Upper lobe of left lung (tissue), 4 donors: ENCODE measurements around the gene COG5.

Source experiments
- CTCF ChIP-seq, 6 experiments: fragments of 450-650 bp in 4 of 6; fragments of 200-600 bp in 2 of 6; sonication (generic) in 2 of 6; IDR thresholded peaks; one replicate each; pipeline ENCODE4 v1.5.1; 2016 to 2019; ENCODE audit warnings: antibody characterized with exemption in 6 of 6
- POLR2A ChIP-seq, 4 donors: fragments of 450-650 bp; IDR thresholded peaks; one replicate each; pipeline ENCODE4 v1.5.1; 2016 to 2017; ENCODE audit warnings: antibody characterized with exemption in 4 of 4, mild to moderate bottlenecking in 2 of 4
- POLR2AphosphoS5 ChIP-seq, 2 donors: sonication (generic); formaldehyde crosslinking; IDR thresholded peaks; one replicate each; pipeline ENCODE4 v1.5.1; 2017; ENCODE audit warnings: antibody characterized with exemption in 2 of 2

GRCh38 chr7:107468824-107469223, 94.9 kb downstream of the COG5 start:
- TF ChIP-seq POLR2A (IDR thresholded peaks at IDR 0.05) (no peak), CTCF (IDR thresholded peaks at IDR 0.05) (no peak), POLR2AphosphoS5 (IDR thresholded peaks at IDR 0.05) (no peak)
